H1 (cell line): ENCODE results near the gene MYO5A.

ENCODE experiments used
- CTCF ChIP-seq, 3 experiments: IDR thresholded peaks; 1 replicate in 2 of 3; 2 replicates in 1 of 3; pipeline versions ENCODE4 v1.5.1 to v1.6.1; 2011; ENCODE audit warnings: low read length in 3 of 3, mild to moderate bottlenecking in 3 of 3, inconsistent platforms in 2 of 3, low read depth in 1 of 3, moderate library complexity in 1 of 3; ENCODE audit not compliant: insufficient read depth in 1 of 3; ENCODE audit errors: control extremely low read depth in 1 of 3
- EGR1 ChIP-seq: IDR thresholded peaks from 2 replicates; pipeline ENCODE4 v1.6.1; 2011; ENCODE audit warnings: low read depth, low read length, borderline replicate concordance
- EZH2 ChIP-seq: fragments of 200-600 bp; sonication (generic); IDR thresholded peaks from 2 replicates; pipeline ENCODE4 v1.7.1; 2012; ENCODE audit warnings: low read depth, mild to moderate bottlenecking, moderate library complexity, low read length, inconsistent platforms; ENCODE audit not compliant: severe bottlenecking
- HDAC2 ChIP-seq, 2 experiments: fragments of 300-600 bp in 1 of 2; sonication (generic) in 1 of 2; IDR thresholded peaks; 2 replicates each; pipeline ENCODE4 v1.6.1; 2011 to 2012; ENCODE audit warnings: low read depth in 2 of 2, low read length in 2 of 2, mild to moderate bottlenecking in 2 of 2, moderate library complexity in 2 of 2, borderline replicate concordance in 1 of 2, inconsistent platforms in 1 of 2
- KDM1A ChIP-seq: fragments of 200-600, 300-600 bp; sonication (generic); IDR thresholded peaks from 2 replicates; pipeline ENCODE4 v1.7.1; 2016; ENCODE audit warnings: mild to moderate bottlenecking, low read length, borderline replicate concordance
- KDM5A ChIP-seq: fragments of 200-600 bp; IDR thresholded peaks from 2 replicates; pipeline ENCODE4 v1.7.1; 2012; ENCODE audit warnings: mild to moderate bottlenecking, low read length, inconsistent platforms, mixed read lengths
- MAX ChIP-seq: IDR thresholded peaks from 2 replicates; pipeline ENCODE4 v1.6.1; 2012; ENCODE audit warnings: inconsistent platforms
- POLR2AphosphoS5 ChIP-seq: IDR thresholded peaks from 2 replicates; pipeline ENCODE4 v1.6.1; 2011; ENCODE audit warnings: low read depth, low read length
- RXRA ChIP-seq: IDR thresholded peaks from 2 replicates; pipeline ENCODE4 v1.6.1; 2011; ENCODE audit warnings: low read depth, mild to moderate bottlenecking, low read length, moderate library complexity; ENCODE audit not compliant: insufficient read depth
- TAF1 ChIP-seq: IDR thresholded peaks from 2 replicates; pipeline ENCODE4 v1.6.1; 2011; ENCODE audit warnings: mild to moderate bottlenecking, low read depth, low read length

- TF ChIP-seq TAF1 (no peak), CTCF (IDR thresholded peaks at IDR 0.05; ENCODE audit: control extremely low read depth in 1 of 3, insufficient read depth in 1 of 3, low read depth in 1 of 3, low read length in 3 of 3) (no peak), EGR1 (no peak), EZH2 (no peak), KDM5A (no peak), KDM1A (no peak), RXRA (no peak), HDAC2 (IDR thresholded peaks at IDR 0.05; ENCODE audit: borderline replicate concordance in 1 of 2, low read depth in 2 of 2, low read length in 2 of 2) (no peak), POLR2AphosphoS5 (no peak), MAX (no peak)
Observed at GRCh38 chr15:52485290-52485689, 43.4 kb downstream of the MYO5A start.
